Hepatocyte (in vitro differentiated cells): ENCODE measurements around the gene SLC20A1. TPM values are rescaled to one million over a fixed set of nuclear protein-coding genes. Genes with fewer than 3 reads are reported as not detected.

Source experiments
- DNase-seq: peaks from one replicate; pipeline ENCODE4 v3.0.0-alpha.2; 2016; ENCODE audit warnings: low spot score
- H2AFZ ChIP-seq: fragments of 200-600 bp; sonication (generic); 2 replicates; pipeline ENCODE4 v1.6.0; 2016; ENCODE audit warnings: antibody characterized with exemption, mild to moderate bottlenecking
- H3K27ac ChIP-seq: fragments of 200-600 bp; sonication (generic); 2 replicates; pipeline ENCODE4 v1.5.1; 2016; ENCODE audit warnings: mild to moderate bottlenecking
- H3K27me3 ChIP-seq: fragments of 200-600 bp; sonication (generic); 2 replicates; pipeline ENCODE4 v1.6.1; 2016
- H3K36me3 ChIP-seq: fragments of 200-600 bp; sonication (generic); replicated peaks from 2 replicates; pipeline ENCODE4 v1.5.1; 2016; ENCODE audit warnings: low read depth; ENCODE audit not compliant: insufficient read depth
- H3K4me1 ChIP-seq: fragments of 200-600 bp; sonication (generic); 2 replicates; pipeline ENCODE4 v1.5.1; 2016; ENCODE audit warnings: mild to moderate bottlenecking, moderate library complexity; ENCODE audit not compliant: insufficient read depth
- H3K4me2 ChIP-seq: fragments of 200-600 bp; sonication (generic); 2 replicates; pipeline ENCODE4 v1.6.0; 2016
- H3K4me3 ChIP-seq: fragments of 200-600 bp; sonication (generic); 2 replicates; pipeline ENCODE4 v1.5.1; 2016; ENCODE audit warnings: mild to moderate bottlenecking
- H3K79me2 ChIP-seq: fragments of 200-600 bp; sonication (generic); 2 replicates; pipeline ENCODE4 v1.6.0; 2017; ENCODE audit warnings: mild to moderate bottlenecking
- H3K9me2 ChIP-seq: fragments of 200-600 bp; sonication (generic); replicated peaks from 2 replicates; pipeline ENCODE4 v1.6.0; 2017; ENCODE audit warnings: mild to moderate bottlenecking; ENCODE audit not compliant: insufficient read depth
- H3K9me3 ChIP-seq: fragments of 200-600 bp; sonication (generic); 2 replicates; pipeline ENCODE4 v1.5.1; 2016; ENCODE audit warnings: low read depth, mild to moderate bottlenecking
- H4K20me1 ChIP-seq: fragments of 200-600 bp; sonication (generic); 2 replicates; pipeline ENCODE4 v1.6.0; 2016; ENCODE audit warnings: mild to moderate bottlenecking; ENCODE audit not compliant: insufficient read depth, poor library complexity, severe bottlenecking
- CTCF ChIP-seq: fragments of 200-600 bp; sonication (generic); IDR thresholded peaks from 2 replicates; pipeline ENCODE4 v1.5.1; 2016; ENCODE audit warnings: antibody characterized with exemption, mild to moderate bottlenecking; ENCODE audit not compliant: poor library complexity
- EZH2 ChIP-seq: fragments of 200-600 bp; sonication (generic); IDR thresholded peaks from 2 replicates; pipeline ENCODE4 v1.6.1; 2016; ENCODE audit warnings: antibody characterized with exemption, mild to moderate bottlenecking, borderline replicate concordance
- EZH2phosphoT487 ChIP-seq: fragments of 200-600 bp; sonication (generic); IDR thresholded peaks from one replicate; pipeline ENCODE4 v1.6.1; 2018; ENCODE audit warnings: antibody characterized with exemption, mild to moderate bottlenecking, low read depth, moderate library complexity; ENCODE audit not compliant: unreplicated experiment, severe bottlenecking
- WGBS: methylation state at CpG from one replicate; pipeline ENCODE4 v1.1.6; 2016; ENCODE audit warnings: low lambda C conversion rate; ENCODE audit errors: missing lambda C conversion rate; 5-methylcytosine and 5-hydroxymethylcytosine counted together
- polyA plus RNA-seq: library from polyadenylated mRNA; unstranded; fragments of >200 nt; fragmentation: Nextera tagmentation; extraction: Ambion mirVana; gene quantifications from 2 replicates; pipeline ENCODE4 v1.2.1, GENCODE V29; 2016
- total RNA-seq: library from RNA; depleted of rRNA; stranded (reverse); fragments of >200 nt; gene quantifications from 2 replicates; pipeline ENCODE4 v1.2.3, GENCODE V29; 2014

The SLC20A1 gene
- total and polyA plus RNA-seq, 2 experiments from 2014 or later: 63.6 to 135 TPM

GRCh38 chr2:112692495-112692911, 46.8 kb downstream of the SLC20A1 start:
- H3K4me2 ChIP-seq: no peak overlapping the region
- H3K79me2 ChIP-seq: no peaks in the 10 kb centered on the region
- H2AFZ ChIP-seq: no peak overlapping the region
- H4K20me1 ChIP-seq: no peaks in the 10 kb centered on the region
- no peaks in the 10 kb centered on the region for H3K27me3 ChIP-seq
- DNase-seq: peak; percentile 91
- H3K9me2 ChIP-seq: no peaks in the 10 kb centered on the region
- H3K4me1 ChIP-seq: peaks cover 7% of the 10 kb centered on the region
- TF ChIP-seq EZH2: no peak
- no peak for TF ChIP-seq CTCF
- no peak for TF ChIP-seq EZH2phosphoT487
- no peaks in the 10 kb centered on the region for H3K36me3 ChIP-seq
- no peaks in the 10 kb centered on the region for H3K9me3 ChIP-seq
- peak overlapping the region; percentile 90 for H3K27ac ChIP-seq
- 33% methylated on average over 5 of the region's 5 CpGs for WGBS
- H3K4me3 ChIP-seq: no peak overlapping the region

- DNase-seq: no peak
- Histone ChIP-seq H3K27me3 (no peaks in the 10 kb centered on the region), H3K9me3 (no peaks in the 10 kb centered on the region), H4K20me1 (no peaks in the 10 kb centered on the region), H3K79me2 (no peaks in the 10 kb centered on the region), H3K4me2 (no peak overlapping the region), H3K9me2 (no peaks in the 10 kb centered on the region), H3K36me3 (no peaks in the 10 kb centered on the region), H3K27ac (peak overlapping the region; percentile 90), H3K4me1 (peaks cover 7% of the 10 kb centered on the region), H3K4me3 (no peak overlapping the region), H2AFZ (no peak overlapping the region)
- WGBS: 93% methylated on average over 1 of the region's 1 CpG
- TF ChIP-seq CTCF (no peak), EZH2 (no peak), EZH2phosphoT487 (no peak)
These were observed 47.2 kb downstream of the SLC20A1 start for GRCh38 chr2:112692918-112693317.

DNA sequence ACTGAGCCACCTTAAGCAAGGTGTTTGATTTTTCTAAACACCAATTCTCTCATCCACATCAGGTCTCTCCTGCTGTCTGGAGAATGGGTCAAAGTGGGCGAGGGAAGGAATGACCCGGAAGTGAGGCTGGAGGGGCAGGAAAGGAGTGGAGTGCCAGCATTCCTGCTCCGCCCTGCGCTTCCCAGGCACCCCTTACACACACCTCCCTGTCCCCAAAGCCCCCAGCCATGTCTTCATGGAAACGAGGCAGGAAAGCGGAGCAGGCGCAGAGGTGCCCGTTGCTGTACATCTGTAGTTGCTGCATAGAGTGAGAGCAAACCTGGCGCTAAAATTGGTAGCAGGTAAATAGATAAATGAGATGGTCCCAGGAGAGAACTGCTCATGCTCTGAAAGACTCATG, 47.9 kb downstream of the SLC20A1 start:
- whole genome bisulfite sequencing: 95% methylated on average over 9 of the region's 9 CpGs
- no peaks in the 10 kb centered on the region for H4K20me1 ChIP-seq
- no peaks in the 10 kb centered on the region for H3K9me3 ChIP-seq
- H2AFZ ChIP-seq: no peak overlapping the region
- no peaks in the 10 kb centered on the region for H3K27me3 ChIP-seq
- H3K36me3 ChIP-seq: no peaks in the 10 kb centered on the region
- H3K27ac ChIP-seq: no peak overlapping the region
- H3K79me2 ChIP-seq: no peaks in the 10 kb centered on the region
- H3K4me3 ChIP-seq: no peak overlapping the region
- H3K9me2 ChIP-seq: no peaks in the 10 kb centered on the region
- no peak for DNase-seq
- H3K4me2 ChIP-seq: no peak overlapping the region
- TF ChIP-seq EZH2phosphoT487 (no peak), EZH2 (no peak), CTCF (no peak)
- H3K4me1 ChIP-seq: peaks cover 7% of the 10 kb centered on the region

GRCh38 chr2:112694182-112694581, 48.4 kb downstream of the SLC20A1 start:
- no peak overlapping the region for H3K27ac ChIP-seq
- WGBS: 95% methylated on average over 10 of the region's 12 CpGs
- no peak for DNase-seq

More at GRCh38 chr2:112694182-112694581, 48.4 kb downstream of the SLC20A1 start:
- Histone ChIP-seq H3K4me2 (no peak overlapping the region), H3K9me2 (no peaks in the 10 kb centered on the region), H3K4me3 (no peak overlapping the region), H3K79me2 (no peaks in the 10 kb centered on the region), H4K20me1 (no peaks in the 10 kb centered on the region), H3K27me3 (no peaks in the 10 kb centered on the region), H2AFZ (no peak overlapping the region), H3K4me1 (peaks cover 7% of the 10 kb centered on the region), H3K36me3 (no peaks in the 10 kb centered on the region), H3K9me3 (no peaks in the 10 kb centered on the region)
- TF ChIP-seq CTCF (no peak), EZH2phosphoT487 (no peak)
